Activated B cell treated with CpG ODN at 0.5 μM for 24 hours (primary cell): ENCODE data around the gene VSX2. TPM values are rescaled to one million over a fixed set of nuclear protein-coding genes. Genes with fewer than 3 reads are reported as not detected.

Experiments used
- ATAC-seq: fragments of 200-7000 bp; cut with Tn5 transposase; one replicate; pipeline ENCODE4 v1.10.0; 2021; ENCODE audit warnings: low read depth, mild to moderate bottlenecking, moderate library complexity
- CTCF ChIA-PET: fragments of 350-600 bp; sonication (Branson Sonifier 250); formaldehyde crosslinking; loops from one replicate; lab custom pipeline; 2021; ENCODE audit warnings: antibody characterized with exemption; lab: Charles Lee
- POLR2A ChIA-PET: fragments of 350-600 bp; sonication (Branson Sonifier 250); formaldehyde crosslinking; loops from one replicate; lab custom pipeline; 2021; ENCODE audit warnings: antibody characterized with exemption; lab: Charles Lee
- DNase-seq: peaks from one replicate; pipeline ENCODE4 v3.0.0; 2022
- H3K27ac Mint-ChIP-seq: one replicate; pipeline ENCODE4 v1.8.0; 2020; ENCODE audit warnings: mixed read lengths
- H3K27me3 Mint-ChIP-seq: one replicate; pipeline ENCODE4 v1.8.0; 2021; ENCODE audit warnings: mixed read lengths
- H3K36me3 Mint-ChIP-seq: one replicate; pipeline ENCODE4 v1.8.0; 2021; ENCODE audit warnings: low read depth, mixed read lengths
- H3K4me1 Mint-ChIP-seq: one replicate; pipeline ENCODE4 v1.8.0; 2021; ENCODE audit warnings: mixed read lengths
- H3K4me3 Mint-ChIP-seq: one replicate; pipeline ENCODE4 v1.8.0; 2020; ENCODE audit warnings: mild to moderate bottlenecking, mixed read lengths
- H3K9me3 Mint-ChIP-seq: one replicate; pipeline ENCODE4 v1.8.0; 2020; ENCODE audit warnings: mixed read lengths
- intact Hi-C: fragments of 100-400 bp; cut with micrococcal nuclease; formaldehyde crosslinking; loops from one replicate; pipeline ENCODE4 v1.15.1; 2024
- total RNA-seq: library from RNA; stranded (reverse); gene quantifications from 2 replicates; pipeline ENCODE4 v1.2.3, GENCODE V29; 2022
- TF ChIP-seq, protein P1 (sequence below): fragments of 200-600 bp; IDR thresholded peaks from one replicate; pipeline ENCODE4 v1.8.0; 2022; ENCODE audit warnings: antibody characterized with exemption, mild to moderate bottlenecking

The VSX2 gene
- total RNA-seq, 1 donor from 2014 or later: not detected

- H3K36me3 Mint-ChIP-seq: peaks cover 60% of the 10 kb centered on the region
These were observed 58.7 kb downstream of the VSX2 start for GRCh38 chr14:74297986-74298385.

GRCh38 chr14:74299061-74299545 is 59.9 kb downstream of the VSX2 start:
- Mint-ChIP-seq H3K27ac (no peak overlapping the region), H3K27me3 (no peaks in the 10 kb centered on the region), H3K9me3 (no peaks in the 10 kb centered on the region), H3K36me3 (peaks cover 56% of the 10 kb centered on the region), H3K4me1 (peaks cover 26% of the 10 kb centered on the region), H3K4me3 (no peak overlapping the region)
- DNase-seq (no peak), ATAC-seq (no peak)
- intact Hi-C loops: no loop called here
- CTCF ChIA-PET: no interaction called here
- POLR2A ChIA-PET: no interaction called here
- TF ChIP-seq, protein P1, sequence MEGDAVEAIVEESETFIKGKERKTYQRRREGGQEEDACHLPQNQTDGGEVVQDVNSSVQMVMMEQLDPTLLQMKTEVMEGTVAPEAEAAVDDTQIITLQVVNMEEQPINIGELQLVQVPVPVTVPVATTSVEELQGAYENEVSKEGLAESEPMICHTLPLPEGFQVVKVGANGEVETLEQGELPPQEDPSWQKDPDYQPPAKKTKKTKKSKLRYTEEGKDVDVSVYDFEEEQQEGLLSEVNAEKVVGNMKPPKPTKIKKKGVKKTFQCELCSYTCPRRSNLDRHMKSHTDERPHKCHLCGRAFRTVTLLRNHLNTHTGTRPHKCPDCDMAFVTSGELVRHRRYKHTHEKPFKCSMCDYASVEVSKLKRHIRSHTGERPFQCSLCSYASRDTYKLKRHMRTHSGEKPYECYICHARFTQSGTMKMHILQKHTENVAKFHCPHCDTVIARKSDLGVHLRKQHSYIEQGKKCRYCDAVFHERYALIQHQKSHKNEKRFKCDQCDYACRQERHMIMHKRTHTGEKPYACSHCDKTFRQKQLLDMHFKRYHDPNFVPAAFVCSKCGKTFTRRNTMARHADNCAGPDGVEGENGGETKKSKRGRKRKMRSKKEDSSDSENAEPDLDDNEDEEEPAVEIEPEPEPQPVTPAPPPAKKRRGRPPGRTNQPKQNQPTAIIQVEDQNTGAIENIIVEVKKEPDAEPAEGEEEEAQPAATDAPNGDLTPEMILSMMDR: no peak

More at GRCh38 chr14:74297986-74298385, 58.7 kb downstream of the VSX2 start:
- H3K4me3 Mint-ChIP-seq: no peak overlapping the region
- intact Hi-C loops: no loop called here
- H3K27me3 Mint-ChIP-seq: no peaks in the 10 kb centered on the region
- CTCF ChIA-PET: interaction anchor here (0.5 kb wide), 1 partner anchor 608 kb away, joined by 3 read pairs; no protein-coding TSS in a partner anchor
- TF ChIP-seq, protein P1: no peak
- H3K4me1 Mint-ChIP-seq: peaks cover 20% of the 10 kb centered on the region
- DNase-seq (no peak), ATAC-seq (no peak)
- no peaks in the 10 kb centered on the region for H3K9me3 Mint-ChIP-seq
- POLR2A ChIA-PET: interaction anchor here (0.6 kb wide), 1 partner anchor 625 kb away, joined by 3 read pairs; the partner anchor contains the start of gene RPS6KL1
- no peak overlapping the region for H3K27ac Mint-ChIP-seq

- ChIA-PET CTCF (no interaction called here), POLR2A (interaction anchor here (0.8 kb wide), 1 partner anchor 1244 kb away, joined by 3 read pairs; the partner anchor contains the start of gene RBM25)
- Mint-ChIP-seq H3K4me3 (peak overlapping the region; percentile 96), H3K4me1 (peaks cover 26% of the 10 kb centered on the region), H3K9me3 (no peaks in the 10 kb centered on the region), H3K27me3 (no peaks in the 10 kb centered on the region), H3K27ac (peak overlapping the region; percentile 3), H3K36me3 (peaks cover 33% of the 10 kb centered on the region)
- ATAC-seq: no peak
- no peak for DNase-seq
- TF ChIP-seq, protein P1: no peak
- intact Hi-C loops: loop anchor here (1.0 to 10.0 kb wide), 4 partner anchors 45 to 993 kb away; partner anchors contain the start of gene DLST
These were observed 62.4 kb downstream of the VSX2 start for GRCh38 chr14:74301594-74302151.

DNA sequence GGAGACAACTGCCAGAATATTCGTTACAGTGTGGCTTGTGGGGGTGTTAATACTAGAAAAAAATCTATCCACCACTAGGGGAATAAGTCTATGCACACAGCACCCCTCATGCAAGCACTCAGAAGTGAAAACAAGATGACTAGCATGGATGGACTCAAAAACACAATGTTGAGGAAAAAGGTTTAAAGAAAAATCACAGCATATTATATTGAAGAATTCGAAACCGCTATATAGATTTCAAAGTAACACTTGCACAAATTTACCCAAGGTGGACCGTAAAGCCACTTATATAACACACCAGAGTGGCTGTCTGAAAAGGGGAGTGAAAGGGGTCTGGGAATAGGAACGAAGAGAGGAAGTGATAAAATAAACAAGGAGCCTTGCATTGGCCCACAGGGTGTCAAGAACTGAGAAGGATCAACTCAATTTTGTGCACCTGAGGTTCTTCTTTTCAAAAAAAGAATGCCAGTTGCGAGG is 62.9 kb downstream of the VSX2 start:
- POLR2A ChIA-PET: interaction anchor here (0.8 to 1.0 kb wide), 2 partner anchors 191 to 1244 kb away, joined by 3 to 5 read pairs; partner anchors contain the start of genes ISCA2, NPC2 and RBM25
- ATAC-seq (peak; percentile 47), DNase-seq (no peak)
- Mint-ChIP-seq H3K4me3 (peak overlapping the region; percentile 96), H3K27ac (peak overlapping the region; percentile 94), H3K27me3 (no peaks in the 10 kb centered on the region), H3K9me3 (no peaks in the 10 kb centered on the region), H3K4me1 (peaks cover 26% of the 10 kb centered on the region), H3K36me3 (peaks cover 30% of the 10 kb centered on the region)
- CTCF ChIA-PET: interaction anchor here (0.6 to 1.7 kb wide), 2 partner anchors 177 to 191 kb away, joined by 3 to 4 read pairs; partner anchors contain the start of genes ISCA2 and NPC2
- intact Hi-C loops: loop anchor here (1.0 to 10.0 kb wide), 4 partner anchors 45 to 993 kb away; partner anchors contain the start of gene DLST
- TF ChIP-seq, protein P1: no peak
